Measurements from ENCODE around the gene FAM9C.

The FAM9C gene

DNA sequence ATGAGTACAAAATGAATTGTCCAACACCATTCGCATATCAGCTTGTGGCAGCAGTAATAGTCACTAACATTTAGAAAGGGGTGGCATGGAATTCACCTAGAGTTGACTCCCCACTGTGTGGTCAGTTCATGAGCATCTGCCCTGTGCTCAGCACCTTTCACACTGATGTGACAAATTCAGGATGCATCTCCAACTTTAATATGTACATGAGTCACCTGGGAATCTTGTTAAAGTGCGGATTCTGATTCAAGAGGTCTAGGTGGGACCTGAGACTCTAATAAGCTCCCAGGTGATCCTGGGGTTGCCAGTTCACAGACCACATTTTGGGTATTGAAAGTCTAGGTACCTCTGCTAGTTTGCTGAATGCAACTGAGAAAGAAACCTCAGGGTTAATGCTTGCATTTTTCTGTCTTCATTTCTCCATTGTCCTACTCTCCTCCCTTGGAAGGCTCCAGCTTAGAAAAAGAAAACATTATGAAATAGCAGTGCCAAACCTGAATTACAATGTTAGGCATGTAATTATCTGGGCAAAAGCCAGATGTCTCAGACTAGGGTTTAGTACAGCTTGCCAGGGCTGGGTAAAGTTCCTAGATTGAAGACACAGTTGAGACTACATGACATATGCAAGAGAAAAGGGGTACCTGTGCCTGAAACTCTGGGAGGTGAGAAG, 36.8 kb downstream of the FAM9C start:
- DNase-seq (ENCODE audit: low read depth), result no peak

DNA sequence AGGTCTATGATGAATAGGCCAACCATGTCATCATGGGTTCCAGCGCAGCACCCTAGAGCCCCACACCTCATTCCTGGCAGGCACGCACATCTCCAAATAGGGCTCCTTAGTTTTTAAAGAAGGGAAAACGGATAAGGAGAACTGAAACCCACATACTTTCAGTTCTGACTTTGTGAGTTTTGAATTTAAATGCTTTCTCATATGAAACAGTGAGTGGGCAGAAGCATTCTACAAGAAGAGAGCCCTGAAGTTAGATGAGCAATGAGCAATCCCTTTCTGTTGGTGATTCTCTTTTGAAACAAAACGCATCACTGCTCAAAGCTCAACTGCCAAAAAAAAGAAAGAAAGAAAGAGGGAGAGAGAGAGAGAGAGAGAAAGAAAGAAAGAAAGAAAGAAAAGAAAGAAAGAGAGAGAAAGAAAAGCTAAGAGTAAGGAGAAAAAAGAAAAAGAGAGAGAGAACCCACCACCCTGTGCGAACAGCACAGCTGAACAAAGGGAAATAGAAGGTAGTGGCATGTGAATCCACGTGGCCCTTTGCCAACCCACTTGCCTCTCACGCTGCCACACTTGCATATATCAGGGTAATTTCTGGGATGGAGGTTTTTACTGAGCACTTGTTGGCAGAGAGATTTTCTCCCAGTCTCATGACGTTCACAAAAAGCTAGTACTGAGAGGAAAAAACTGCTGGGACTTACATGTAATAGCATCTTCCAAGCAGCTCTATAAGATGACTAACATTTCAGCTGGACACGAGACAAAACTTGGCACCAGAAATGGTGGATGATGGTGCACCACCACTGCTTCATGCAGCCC, 38.6 kb downstream of the FAM9C start:
- DNase-seq (ENCODE audit: low read depth), result no peak

DNA sequence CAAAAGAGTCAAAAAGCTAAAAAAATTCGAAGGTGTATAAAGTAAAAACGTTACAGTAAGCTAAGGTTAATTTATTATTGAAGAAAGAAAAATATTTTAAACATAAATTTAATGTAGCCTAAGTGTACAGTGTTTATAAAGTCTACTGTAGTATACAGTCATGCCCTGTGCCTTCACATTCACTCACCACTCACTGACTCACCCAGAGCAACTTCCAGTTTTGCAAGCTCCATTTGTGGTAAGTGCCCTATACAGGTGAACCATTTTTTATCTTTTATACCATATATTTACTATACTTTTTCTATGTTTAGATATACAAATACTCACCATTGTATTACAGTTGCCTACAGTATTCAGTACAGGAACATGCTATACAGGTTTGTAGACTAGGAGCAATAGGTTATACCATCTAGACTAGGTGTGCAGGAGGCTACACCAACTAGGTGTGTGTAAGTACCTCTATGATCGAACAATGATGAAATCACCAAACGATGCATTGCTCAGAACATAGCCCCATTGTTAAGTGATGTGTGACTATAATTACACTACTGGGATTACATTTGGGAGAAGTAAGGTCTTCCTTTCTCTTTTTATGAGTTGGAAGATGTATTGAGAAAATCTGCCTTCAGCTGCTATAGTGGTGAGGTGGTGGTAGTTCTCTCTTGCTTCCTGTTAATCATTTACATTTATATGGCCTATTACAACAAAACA, 42.3 kb downstream of the FAM9C start:
- no peak for DNase-seq (ENCODE audit: low read depth)

DNA sequence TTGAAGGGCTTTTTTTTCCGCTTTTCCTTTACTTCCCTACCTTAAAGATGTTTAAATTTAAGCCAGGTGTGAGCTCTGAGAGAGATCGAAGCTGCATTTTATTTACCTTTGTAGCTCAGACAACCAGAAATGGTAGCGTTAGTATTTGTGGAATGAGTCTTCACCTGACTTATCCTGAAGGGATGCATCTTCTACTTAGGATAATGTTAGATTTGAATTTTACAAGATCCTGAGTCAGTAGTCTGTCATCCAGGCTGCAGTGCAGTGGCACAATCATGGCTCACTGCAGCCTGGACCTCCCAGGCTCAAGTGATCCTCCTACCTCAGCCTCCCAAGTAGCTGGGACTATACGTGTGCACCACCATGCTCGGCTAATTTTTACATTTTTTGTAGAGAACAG, 43.3 kb downstream of the FAM9C start:
- DNase-seq (ENCODE audit: low read depth), result no peak

DNA sequence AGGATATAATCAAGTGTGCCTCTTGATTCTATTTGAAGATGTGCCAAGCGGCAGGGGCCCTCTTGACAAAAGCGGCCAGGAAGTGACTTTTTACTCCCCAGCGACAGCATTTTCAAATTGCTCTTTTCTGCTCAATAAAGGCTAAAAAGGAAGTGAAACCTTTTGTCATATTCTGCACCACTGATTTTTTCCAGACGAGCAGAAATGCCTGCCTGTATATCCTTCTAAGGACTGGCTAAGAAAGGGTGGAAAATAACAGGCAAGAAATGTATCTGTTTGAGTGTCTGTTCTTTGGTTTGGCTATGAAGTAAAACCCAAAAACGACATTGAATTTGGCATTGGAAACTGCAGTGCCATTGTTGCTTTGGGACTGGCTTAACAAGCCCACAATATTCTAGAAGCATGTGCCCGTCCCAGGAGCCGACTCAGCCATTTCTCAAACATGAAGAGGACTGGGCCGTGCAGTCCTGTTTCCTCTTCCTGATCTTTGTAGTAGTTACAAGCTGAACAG, 44.1 kb downstream of the FAM9C start:
- DNase-seq (ENCODE audit: low read depth), result no peak

DNA sequence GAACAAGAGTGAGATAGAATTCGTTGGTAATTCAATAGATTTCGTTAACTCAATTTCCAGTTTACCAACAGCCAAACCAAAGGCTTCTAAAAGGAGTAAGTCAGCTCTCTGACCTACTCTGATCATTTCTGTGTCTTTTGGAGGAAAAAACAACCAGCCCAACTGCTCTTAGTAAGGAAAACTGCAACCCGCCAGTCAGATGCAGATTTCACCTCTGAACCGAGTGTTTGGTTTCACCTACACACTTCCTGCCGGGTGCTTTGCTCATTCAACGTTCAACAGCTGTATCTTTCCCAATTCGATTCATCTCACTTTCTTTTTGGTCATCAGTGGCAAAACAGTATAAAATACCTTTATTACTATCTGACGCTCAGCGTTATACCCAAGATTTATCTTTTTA, 45.0 kb downstream of the FAM9C start:
- peak; percentile 50 for DNase-seq (ENCODE audit: low read depth)

DNA sequence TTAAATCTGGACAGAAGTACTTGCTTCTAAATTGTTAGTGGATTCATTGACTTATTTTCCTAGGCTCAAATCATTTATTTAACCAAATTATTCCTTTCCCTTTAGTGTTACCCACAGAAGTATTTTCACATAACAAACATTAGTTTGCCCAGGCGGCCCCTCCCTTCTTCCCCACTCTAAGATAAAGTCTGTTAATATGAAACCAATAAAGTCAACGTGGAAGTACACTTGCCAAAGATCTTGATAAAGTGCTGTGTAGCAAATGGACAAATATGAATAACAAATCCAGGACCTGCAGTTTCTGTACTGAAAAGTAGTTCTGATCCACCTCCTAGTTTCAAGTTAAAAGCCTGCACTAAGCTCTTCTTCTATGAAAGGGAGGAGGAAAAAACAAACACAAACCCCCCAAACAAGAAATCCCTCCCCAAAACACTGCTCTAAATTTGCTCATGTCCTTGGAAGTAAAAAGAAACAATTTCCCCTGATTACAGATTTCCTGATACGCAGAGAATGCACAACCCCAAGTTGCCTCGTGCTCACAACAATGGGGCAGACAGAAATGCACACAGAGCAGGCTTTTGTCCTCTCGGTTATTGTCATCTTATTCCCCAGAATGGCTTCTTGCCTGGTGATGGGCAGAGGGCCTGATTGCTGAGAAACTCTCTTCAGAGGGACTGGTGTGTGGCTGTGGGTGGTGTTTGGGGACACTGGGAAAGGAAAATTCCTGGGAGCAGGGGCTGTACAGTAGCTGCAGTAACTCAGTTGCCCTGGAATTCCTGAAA, 46.3 kb downstream of the FAM9C start:
- DNase-seq (ENCODE audit: low read depth), result no peak

DNA sequence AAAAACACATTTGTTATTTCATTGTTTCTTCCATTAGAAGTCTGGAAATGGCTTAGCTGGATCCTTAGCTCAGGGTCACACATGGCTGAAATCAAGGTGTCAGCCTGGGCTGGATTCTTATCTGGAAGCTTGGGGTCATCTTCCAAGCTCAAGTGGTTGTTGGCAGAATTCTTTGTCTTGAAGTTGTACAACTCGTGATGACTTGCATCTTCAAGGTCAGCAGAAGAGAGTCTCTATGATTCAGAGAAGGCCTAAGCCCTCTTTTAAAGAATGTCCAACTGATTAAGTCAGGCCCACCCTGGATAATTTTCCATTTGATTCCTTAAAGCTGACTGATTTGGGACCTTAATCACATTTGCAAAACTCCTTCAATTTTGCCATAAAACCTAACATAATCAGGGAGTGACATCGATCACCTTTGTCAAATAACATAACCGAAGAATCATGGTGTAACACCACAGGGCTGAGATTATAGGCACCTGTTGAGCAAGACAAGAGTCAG, 47.4 kb downstream of the FAM9C start:
- DNase-seq (ENCODE audit: low read depth), result no peak

DNA sequence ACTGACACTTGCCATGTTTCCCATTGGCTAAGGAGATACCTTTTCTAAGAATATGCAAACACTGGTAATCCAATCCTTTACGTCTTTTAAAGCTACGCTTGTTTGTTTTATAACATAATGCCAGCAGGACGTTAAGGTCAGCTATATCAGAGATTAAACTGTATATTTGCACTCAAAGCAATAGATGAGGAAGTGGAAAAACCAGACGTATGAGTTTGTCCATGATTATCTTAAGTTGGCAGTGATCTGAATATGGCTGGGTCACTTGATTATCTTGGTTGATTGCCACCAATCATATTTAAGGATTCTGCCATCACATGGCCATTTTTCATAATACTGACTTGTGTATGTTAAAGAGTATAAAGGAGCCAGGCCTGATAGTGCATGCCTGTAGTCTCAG, 50.1 kb downstream of the FAM9C start:
- DNase-seq (ENCODE audit: low read depth), result no peak

DNA sequence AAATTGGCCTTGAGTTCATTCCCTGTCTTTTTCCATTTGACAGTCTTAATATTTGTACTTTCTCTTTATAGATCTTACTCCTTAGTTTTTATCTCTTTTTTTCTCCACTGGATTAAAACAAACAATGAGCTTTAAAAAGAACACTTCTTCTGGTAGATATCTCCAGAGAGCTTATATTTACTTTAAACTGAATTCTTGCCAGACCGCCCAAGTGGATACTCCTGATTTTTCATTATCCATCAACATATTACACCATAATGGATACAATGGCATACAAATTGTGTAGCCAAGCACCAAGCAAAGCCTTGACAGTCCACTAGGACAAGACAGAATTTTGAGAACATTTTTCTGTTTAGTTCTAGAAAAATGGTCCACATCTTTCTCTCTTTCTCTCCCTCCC, 50.6 kb downstream of the FAM9C start:
- no peak for DNase-seq (ENCODE audit: low read depth)

DNA sequence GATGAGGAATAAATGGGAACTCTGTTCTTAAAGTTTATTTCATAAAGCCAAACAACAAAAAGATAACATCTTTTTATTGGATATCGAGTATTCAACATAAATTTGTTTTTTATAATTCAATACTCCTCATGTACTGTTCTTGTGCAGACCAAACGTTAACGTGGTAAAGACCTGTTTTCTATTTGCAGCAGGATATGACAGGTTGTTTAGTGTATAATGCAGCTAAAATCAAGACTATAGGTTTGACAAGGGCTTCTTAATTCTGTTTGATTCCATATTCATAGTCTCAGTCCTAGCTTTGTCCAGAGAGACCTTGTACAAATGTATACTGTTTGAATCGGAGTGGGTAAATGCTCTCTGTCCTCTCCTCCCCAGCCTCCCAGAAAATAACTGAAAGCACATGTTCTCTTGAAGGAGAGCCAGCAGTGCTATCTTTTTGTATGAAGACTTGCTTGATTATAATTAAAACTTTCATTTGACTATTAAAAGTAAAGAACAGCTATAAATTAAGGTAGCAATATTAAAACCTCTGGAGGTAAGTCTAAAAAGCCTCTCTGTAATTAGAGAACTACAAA, 51.8 kb downstream of the FAM9C start:
- DNase-seq (ENCODE audit: low read depth), result no peak

DNA sequence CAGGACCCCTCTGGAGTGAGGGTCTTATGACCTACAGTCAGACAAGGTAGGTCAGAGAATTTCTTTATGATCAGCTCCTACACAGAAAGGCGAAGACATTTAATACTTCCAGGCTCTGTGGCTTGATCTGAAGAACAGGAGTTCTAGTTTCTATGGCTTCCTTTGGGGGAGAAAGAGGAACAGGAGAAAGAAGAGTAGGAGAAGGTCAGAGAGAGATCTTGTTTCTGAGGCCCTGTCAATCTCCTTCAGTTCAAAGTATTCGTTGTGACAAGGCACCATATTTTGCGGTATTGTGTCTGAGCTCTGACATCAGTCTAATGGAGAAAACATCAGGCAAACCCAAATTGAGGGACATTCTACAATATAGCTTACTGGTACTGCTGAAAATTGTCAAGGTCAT, 52.8 kb downstream of the FAM9C start:
- DNase-seq (ENCODE audit: low read depth), result no peak

DNA sequence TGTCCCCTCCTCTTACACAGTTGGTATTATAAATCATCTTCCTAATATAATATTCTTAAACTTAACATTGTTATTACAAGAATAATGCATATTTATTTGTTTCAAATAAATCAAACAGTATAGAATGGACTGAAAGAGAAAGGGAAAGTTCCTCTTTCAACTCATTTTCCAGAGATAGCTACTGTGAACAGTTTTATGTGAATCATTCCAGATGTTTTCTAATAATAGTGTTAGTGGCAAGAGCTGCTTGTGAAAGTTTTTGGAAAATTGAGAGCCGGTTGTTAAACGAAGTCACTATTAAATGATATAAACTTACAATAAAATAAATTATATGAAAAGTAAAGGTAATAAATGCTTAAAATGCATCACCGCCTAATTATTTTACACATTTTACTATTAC, 55.0 kb downstream of the FAM9C start:
- no peak for DNase-seq (ENCODE audit: low read depth)

DNA sequence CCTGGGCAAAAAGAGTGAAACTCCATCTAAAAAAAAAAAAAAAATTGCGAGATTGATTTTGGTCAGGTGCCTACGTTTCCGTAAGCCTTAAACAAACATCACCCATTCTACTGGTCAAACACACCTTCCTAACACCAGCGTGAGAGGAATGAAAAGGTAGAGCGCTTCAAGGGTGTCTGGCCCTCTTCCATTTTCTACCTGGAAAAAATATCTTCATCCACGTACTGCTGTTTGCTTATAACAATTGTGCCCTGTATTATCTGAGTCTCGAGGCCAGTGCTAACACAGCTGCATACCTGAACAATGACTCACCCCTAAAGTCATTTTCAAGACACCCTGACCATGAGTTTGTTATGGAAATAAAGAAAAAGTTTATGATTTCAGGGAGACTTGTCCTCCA, 55.6 kb downstream of the FAM9C start:
- peak; percentile 74 for DNase-seq (ENCODE audit: low read depth)

DNA sequence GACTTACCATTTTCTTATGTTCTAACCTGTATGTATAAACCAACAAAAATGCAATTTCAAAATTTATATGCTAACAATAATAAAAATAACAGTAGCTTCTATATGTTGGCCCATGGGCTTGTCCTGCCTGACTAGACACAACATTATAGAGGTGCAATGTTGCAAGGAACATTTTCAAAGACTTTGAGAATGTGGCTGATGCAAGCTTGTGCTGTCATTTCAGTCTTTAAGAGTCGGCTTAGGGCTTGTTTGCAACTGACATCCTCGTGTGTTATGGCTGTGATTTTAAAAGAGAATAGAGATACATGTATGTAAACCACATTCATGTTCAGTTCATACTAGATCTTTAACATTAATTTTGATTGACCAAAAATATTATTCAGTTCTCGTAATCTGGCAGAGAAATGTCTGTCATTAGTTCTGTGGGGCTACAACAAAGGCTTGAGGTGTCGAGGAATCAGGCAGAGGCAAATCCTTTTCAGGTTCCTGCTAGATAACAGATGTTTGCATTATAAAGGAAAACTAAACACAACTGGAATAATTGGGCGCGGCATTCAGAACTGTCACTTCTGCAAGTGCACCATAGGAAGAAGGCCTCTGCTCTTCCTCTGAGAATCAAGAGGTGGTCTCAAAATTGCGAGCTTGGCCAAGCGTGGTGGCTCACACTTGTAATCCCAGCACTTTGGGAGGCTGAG, 56.4 kb downstream of the FAM9C start:
- DNase-seq (ENCODE audit: low read depth), result no peak

DNA sequence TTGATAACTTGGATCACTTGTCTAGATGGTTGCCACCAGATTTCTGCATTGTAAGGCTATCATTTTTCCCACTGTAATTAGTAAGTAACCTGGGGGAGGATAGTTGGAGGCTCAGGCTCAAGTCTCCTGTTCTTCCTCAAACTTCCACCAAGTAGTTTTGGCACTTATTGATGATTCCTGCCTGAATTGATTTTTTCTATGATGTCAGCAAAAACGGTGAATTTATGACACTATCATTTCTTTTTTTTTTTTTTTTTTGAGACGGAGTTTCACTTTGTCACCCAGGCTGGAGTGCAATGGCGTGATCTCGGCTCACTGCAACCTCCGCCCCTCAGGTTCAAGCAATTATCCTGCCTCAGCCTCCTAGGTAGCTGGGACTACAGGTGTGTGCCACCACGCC, 57.1 kb downstream of the FAM9C start:
- DNase-seq (ENCODE audit: low read depth), result no peak

DNA sequence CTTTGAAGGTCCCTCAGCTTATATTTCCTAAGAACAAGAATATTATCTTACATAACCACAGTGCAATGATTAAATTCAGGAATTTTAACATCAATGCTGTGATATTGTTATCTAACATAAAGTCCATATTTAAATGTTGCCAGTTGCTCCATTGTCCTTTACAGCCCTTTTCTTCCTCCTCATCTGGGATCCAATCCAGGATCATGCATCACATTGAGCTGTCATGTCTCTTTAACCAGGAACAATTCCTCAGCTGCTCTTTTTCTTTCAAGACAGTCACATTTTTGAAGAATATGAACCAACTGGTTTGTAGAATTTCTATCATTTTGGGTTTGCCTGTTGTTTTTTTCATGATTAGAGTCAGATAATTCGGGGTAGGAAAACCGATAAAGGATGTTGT, 57.5 kb downstream of the FAM9C start:
- DNase-seq (ENCODE audit: low read depth), result no peak

DNA sequence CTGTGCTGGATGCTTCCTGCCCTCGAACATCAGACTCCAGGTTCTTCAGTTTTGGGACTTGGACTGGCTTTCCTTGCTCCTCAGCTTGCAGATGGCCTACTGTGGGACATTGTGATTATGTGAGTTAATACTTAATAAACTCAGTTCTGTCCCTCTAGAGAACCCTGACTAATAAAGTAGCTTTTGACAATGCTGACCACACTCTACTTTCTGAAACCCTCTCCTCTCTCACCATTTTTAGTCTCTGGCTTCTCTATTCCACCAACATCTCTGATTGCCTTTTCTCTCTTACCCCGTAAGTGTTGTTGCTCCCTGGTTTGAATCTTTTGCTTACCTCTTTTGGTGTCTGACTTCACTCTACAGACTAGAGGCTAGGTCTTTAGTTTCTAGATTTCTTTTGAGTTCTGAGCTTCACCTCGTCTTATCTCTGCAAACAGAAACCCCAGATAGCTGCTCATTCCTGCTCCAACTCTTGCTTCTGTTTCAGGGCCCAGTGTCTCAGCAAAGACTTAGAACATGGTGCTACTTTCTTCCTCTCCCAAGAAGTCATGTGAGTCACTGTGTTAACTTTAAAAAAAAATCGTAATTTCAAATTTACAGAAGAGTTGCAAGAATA, 58.1 kb downstream of the FAM9C start:
- DNase-seq (ENCODE audit: low read depth), result no peak

All from iris pigment epithelial cell (primary cell).